Fibroblast of lung (primary cell): ENCODE measurements around the gene NT5E.

ENCODE experiments used
- EZH2 ChIP-seq: IDR thresholded peaks from 2 replicates; pipeline ENCODE4 v1.5.1; 2012; ENCODE audit warnings: low read length, control low read depth, mild to moderate bottlenecking; ENCODE audit errors: missing control alignments
- TF ChIP-seq, protein P1 (sequence below), 2 donors: IDR thresholded peaks in 1 of 2; conservative IDR thresholded peaks in 1 of 2; 1 replicate in 1 of 2; 2 replicates in 1 of 2; pipeline ENCODE4 v1.5.1; 2011 to 2012; ENCODE audit warnings: low read length in 2 of 2, control low read depth in 1 of 2, inconsistent platforms in 1 of 2, low read depth in 1 of 2, mild to moderate bottlenecking in 1 of 2

DNA sequence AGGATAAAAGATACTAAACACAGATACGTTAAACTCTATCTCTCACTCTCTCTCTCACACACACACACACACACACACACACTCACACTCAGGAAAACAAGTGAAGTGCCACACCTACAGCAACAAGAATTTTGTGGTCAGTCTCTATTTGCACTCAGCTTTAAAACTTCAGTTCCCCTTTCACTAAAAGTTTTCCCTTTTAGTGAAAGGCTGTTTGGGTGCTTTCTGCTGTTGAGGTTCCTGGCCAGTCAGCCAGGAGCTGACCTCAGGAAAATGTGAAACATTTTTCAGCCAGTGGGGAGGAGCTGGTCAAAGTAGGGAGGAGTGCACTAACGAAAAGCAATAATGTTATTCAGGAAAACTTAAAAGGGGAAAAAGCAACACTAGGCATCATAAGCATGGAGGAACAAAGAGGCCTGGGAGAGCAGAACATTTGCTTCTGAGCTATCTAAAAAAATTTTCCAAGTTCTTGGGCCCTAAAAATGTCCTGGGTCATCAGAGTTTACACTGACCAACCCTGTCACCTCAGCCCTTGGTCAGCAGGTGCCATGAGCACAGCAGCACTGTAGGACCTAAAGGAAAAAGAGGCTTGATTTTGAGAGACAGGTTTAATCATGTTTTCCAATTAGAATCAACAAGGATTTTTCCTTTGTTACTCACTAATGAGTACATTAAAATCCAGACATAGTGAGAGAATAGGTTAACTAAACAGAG, 30.7 kb upstream of the NT5E start:
- TF ChIP-seq, protein P1, sequence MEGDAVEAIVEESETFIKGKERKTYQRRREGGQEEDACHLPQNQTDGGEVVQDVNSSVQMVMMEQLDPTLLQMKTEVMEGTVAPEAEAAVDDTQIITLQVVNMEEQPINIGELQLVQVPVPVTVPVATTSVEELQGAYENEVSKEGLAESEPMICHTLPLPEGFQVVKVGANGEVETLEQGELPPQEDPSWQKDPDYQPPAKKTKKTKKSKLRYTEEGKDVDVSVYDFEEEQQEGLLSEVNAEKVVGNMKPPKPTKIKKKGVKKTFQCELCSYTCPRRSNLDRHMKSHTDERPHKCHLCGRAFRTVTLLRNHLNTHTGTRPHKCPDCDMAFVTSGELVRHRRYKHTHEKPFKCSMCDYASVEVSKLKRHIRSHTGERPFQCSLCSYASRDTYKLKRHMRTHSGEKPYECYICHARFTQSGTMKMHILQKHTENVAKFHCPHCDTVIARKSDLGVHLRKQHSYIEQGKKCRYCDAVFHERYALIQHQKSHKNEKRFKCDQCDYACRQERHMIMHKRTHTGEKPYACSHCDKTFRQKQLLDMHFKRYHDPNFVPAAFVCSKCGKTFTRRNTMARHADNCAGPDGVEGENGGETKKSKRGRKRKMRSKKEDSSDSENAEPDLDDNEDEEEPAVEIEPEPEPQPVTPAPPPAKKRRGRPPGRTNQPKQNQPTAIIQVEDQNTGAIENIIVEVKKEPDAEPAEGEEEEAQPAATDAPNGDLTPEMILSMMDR (conservative IDR thresholded peaks at IDR 0.05 in 1 of 2, IDR thresholded peaks at IDR 0.05 in 1 of 2; ENCODE audit: low read depth in 1 of 2, low read length in 2 of 2): no peak
- TF ChIP-seq EZH2: no peak
